K562 (cell line): ENCODE measurements around the gene SKAP2. TPM values are rescaled to one million over a fixed set of nuclear protein-coding genes. Genes with fewer than 3 reads are reported as not detected.

Source experiments
- CHD1 ChIP-seq: fragments of 200-600 bp; sonication (generic); IDR thresholded peaks from one replicate; pipeline ENCODE4 v1.6.1; 2012; ENCODE audit warnings: mild to moderate bottlenecking, moderate library complexity, low read length, inconsistent platforms
- FIP1L1 ChIP-seq: fragments of 200-400 bp; formaldehyde crosslinking; IDR thresholded peaks from 2 replicates; pipeline ENCODE4 v1.6.1; 2018; ENCODE audit warnings: mild to moderate bottlenecking, low read depth, low read length; ENCODE audit not compliant: poor library complexity, severe bottlenecking
- FOXA3 ChIP-seq, 2 experiments: fragments of 450-650 bp in 1 of 2; sonication (generic) in 1 of 2; formaldehyde crosslinking; IDR thresholded peaks in 1 of 2; conservative IDR thresholded peaks in 1 of 2; 2 replicates each; pipeline versions ENCODE4 v1.4.0 to v1.8.0; 2020 to 2022; ENCODE audit warnings: mild to moderate bottlenecking in 2 of 2, missing genetic modification reagents in 1 of 2
- FUS ChIP-seq: fragments of 200-400 bp; formaldehyde crosslinking; optimal IDR thresholded peaks from 2 replicates; pipeline ENCODE3; 2017; ENCODE audit warnings: low read depth, low read length
- HDAC1 ChIP-seq, 2 experiments: fragments of 450-650 bp; IDR thresholded peaks; 2 replicates each; pipeline ENCODE4 v1.6.1; 2016 to 2017; ENCODE audit warnings: inconsistent platforms in 1 of 2, mild to moderate bottlenecking in 1 of 2, moderate library complexity in 1 of 2
- HDAC2 ChIP-seq: fragments of 450-650 bp; IDR thresholded peaks from 2 replicates; pipeline ENCODE4 v1.6.1; 2016; ENCODE audit warnings: mild to moderate bottlenecking
- HIVEP1 ChIP-seq: fragments of 250-450 bp; sonication (Bioruptor Pico); IDR thresholded peaks from 2 replicates; pipeline ENCODE4 v1.4.0; 2020; ENCODE audit warnings: mild to moderate bottlenecking
- L3MBTL2 ChIP-seq: fragments of 450-650 bp; IDR thresholded peaks from 2 replicates; pipeline ENCODE4 v1.6.1; 2016; ENCODE audit warnings: mild to moderate bottlenecking, moderate library complexity
- MAFK ChIP-seq: IDR thresholded peaks from 2 replicates; pipeline ENCODE4 v1.6.1; 2011; ENCODE audit warnings: low read length, improper control_type of control experiment
- MAZ ChIP-seq, 2 experiments: fragments of 450-650 bp in 1 of 2; sonication (generic) in 1 of 2; formaldehyde crosslinking; IDR thresholded peaks in 1 of 2; conservative IDR thresholded peaks in 1 of 2; 2 replicates each; pipeline versions ENCODE4 v1.4.0 to v1.5.0; 2020; ENCODE audit warnings: mild to moderate bottlenecking in 1 of 2, missing genetic modification reagents in 1 of 2
- MCM2 ChIP-seq: fragments of 450-650 bp; IDR thresholded peaks from 2 replicates; pipeline ENCODE4 v1.6.1; 2017; ENCODE audit warnings: low read depth, mild to moderate bottlenecking
- MCM5 ChIP-seq: fragments of 450-650 bp; IDR thresholded peaks from 2 replicates; pipeline ENCODE4 v1.6.1; 2016; ENCODE audit warnings: low read depth
- NONO ChIP-seq, 2 experiments: fragments of 200-400 bp in 1 of 2; fragments of 450-650 bp in 1 of 2; formaldehyde crosslinking in 1 of 2; IDR thresholded peaks; 2 replicates each; pipeline ENCODE4 v1.6.1; 2017; ENCODE audit warnings: low read depth in 2 of 2, mild to moderate bottlenecking in 2 of 2, moderate library complexity in 2 of 2, low read length in 1 of 2
- PHF20 ChIP-seq: fragments of 450-650 bp; IDR thresholded peaks from 2 replicates; pipeline ENCODE4 v1.6.1; 2018; ENCODE audit not compliant: partially characterized antibody
- POLR2B ChIP-seq: fragments of 450-650 bp; IDR thresholded peaks from 2 replicates; pipeline ENCODE4 v1.6.1; 2018; ENCODE audit warnings: low read depth; ENCODE audit not compliant: partially characterized antibody
- SMARCA4 ChIP-seq: fragments of 450-650 bp; IDR thresholded peaks from 2 replicates; pipeline ENCODE4 v1.6.1; 2016
- THRAP3 ChIP-seq: fragments of 450-650 bp; IDR thresholded peaks from 2 replicates; pipeline ENCODE4 v1.6.1; 2016; ENCODE audit warnings: mild to moderate bottlenecking, inconsistent platforms, borderline replicate concordance
- ZFX ChIP-seq: sonication (generic); formaldehyde crosslinking; IDR thresholded peaks from 2 replicates; pipeline ENCODE4 v1.8.0; 2022; ENCODE audit warnings: mild to moderate bottlenecking, missing genetic modification reagents, moderate library complexity
- ZNF124 ChIP-seq: sonication (generic); formaldehyde crosslinking; IDR thresholded peaks from 2 replicates; pipeline ENCODE4 v1.8.1; 2022; ENCODE audit warnings: missing genetic modification reagents
- polyA plus RNA-seq, 8 experiments: library from polyadenylated mRNA; depleted of rRNA in 4 of 8; stranded (reverse) in 5 of 8; unstranded in 3 of 8; fragments of >200 nt; fragmentation: Nextera tagmentation in 2 of 8; fragmentation: Illumina TruSeq in 1 of 8; extraction: Ambion mirVana in 2 of 8; extraction: Trizol in 1 of 8; gene quantifications; 2 replicates each; pipeline versions ENCODE4 v1.2.1 to v1.2.3, GENCODE V29; 2011 to 2014; ENCODE audit warnings: inconsistent platforms in 1 of 8, missing spikeins in 1 of 8
- total RNA-seq, 7 experiments: library from RNA; depleted of rRNA in 6 of 7; stranded (reverse); fragments of >200 nt in 6 of 7; fragmentation: Illumina TruSeq in 2 of 7; extraction: Trizol in 2 of 7; gene quantifications; 2 replicates each; pipeline versions ENCODE4 v1.2.1 to v1.2.3, GENCODE V29; 2011 to 2021; ENCODE audit warnings: low replicate concordance in 1 of 7
- TF ChIP-seq, protein P1 (sequence below): fragments of 250-450 bp; sonication (Bioruptor Pico); IDR thresholded peaks from 2 replicates; pipeline ENCODE4 v1.8.0; 2021; ENCODE audit warnings: borderline replicate concordance, mild to moderate bottlenecking, moderate library complexity; ENCODE audit not compliant: poor library complexity, severe bottlenecking
- TF ChIP-seq, protein P2 (sequence below): fragments of 450-650 bp; IDR thresholded peaks from 2 replicates; pipeline ENCODE4 v1.6.1; 2016; ENCODE audit warnings: borderline replicate concordance
- TF ChIP-seq, protein P3 (sequence below), 2 experiments: fragments of 450-650 bp in 1 of 2; sonication (generic) in 1 of 2; formaldehyde crosslinking in 1 of 2; IDR thresholded peaks in 1 of 2; conservative IDR thresholded peaks in 1 of 2; 2 replicates each; pipeline versions ENCODE4 v1.6.1 to v1.8.1; 2016 to 2023; ENCODE audit warnings: mild to moderate bottlenecking in 2 of 2, moderate library complexity in 2 of 2, inconsistent platforms in 1 of 2, missing genetic modification reagents in 1 of 2
- TF ChIP-seq, protein P4 (sequence below): fragments of 450-650 bp; IDR thresholded peaks from 2 replicates; pipeline ENCODE4 v1.7.0; 2016; ENCODE audit warnings: borderline replicate concordance

Gene SKAP2
- total and polyA plus RNA-seq, 9 of the 15 experiments (the other 6 are each of a cell fraction or from before 2014, with no cell fraction given), result 4.2 to 11.7 (median 8.3) TPM

DNA sequence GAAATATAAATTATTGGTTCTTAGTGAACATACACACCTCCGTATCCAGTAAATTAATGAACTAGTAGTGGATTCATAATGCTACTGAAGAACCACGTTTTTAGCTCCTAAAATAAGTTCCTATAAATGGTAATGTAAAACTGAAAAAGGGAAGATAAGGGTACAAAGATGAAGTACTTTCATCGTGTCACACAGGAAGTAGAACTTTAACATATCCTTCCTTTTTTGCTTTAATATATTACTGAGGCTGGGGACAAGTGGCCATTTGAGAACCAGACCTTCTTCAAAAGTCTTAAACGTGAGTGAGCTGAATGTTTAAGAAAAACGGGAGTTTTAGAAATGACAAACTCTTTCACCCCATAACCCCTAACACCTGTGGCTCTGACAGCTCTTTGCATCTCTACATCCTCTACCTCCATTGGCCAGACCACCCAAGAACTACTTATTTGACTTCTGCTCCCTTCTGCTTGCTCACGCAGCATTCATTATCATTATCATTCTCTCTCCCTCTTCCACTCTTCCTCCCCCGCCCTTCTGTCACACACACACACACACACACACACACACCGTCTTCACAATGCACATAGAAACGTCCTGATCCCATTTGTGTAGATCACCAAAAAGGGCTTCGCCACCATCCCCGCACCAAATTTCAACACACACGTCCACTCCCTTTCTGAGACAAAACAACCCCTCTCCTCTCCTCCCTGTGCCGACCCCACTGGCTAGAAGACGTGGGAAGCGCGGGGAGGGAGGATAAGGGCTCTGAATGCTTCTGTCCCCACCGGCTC, 677 bp downstream of the SKAP2 start (continued):
- TF ChIP-seq PHF20 (peak; percentile 18), ZFX (CRISPR knock-in tag) (no peak), ZNF124 (no peak), MAFK (no peak), FOXA3 (CRISPR knock-in tag; conservative IDR thresholded peaks at IDR 0.05 in 1 of 2, IDR thresholded peaks at IDR 0.05 in 1 of 2) (no peak), CHD1 (peak; percentile 39), MCM2 (no peak), POLR2B (no peak), NONO (IDR thresholded peaks at IDR 0.05; ENCODE audit: low read depth in 2 of 2, low read length in 1 of 2) (no peak), HDAC1 (IDR thresholded peaks at IDR 0.05) (peak in 1 of 2 experiments; percentile 88; a peak in 2 of 4 replicates), SMARCA4 (peak; percentile 72), FUS (no peak), MAZ (CRISPR knock-in tag; conservative IDR thresholded peaks at IDR 0.05 in 1 of 2, IDR thresholded peaks at IDR 0.05 in 1 of 2) (peak in 1 of 2 experiments; percentile 94; a peak in 2 of 4 replicates), HDAC2 (peak; percentile 32; the same call in 1 of the 2 replicates), L3MBTL2 (no peak), MCM5 (no peak), THRAP3 (peak; percentile 69; the same call in 1 of the 2 replicates), FIP1L1 (no peak), HIVEP1 (no peak)
- TF ChIP-seq, protein P1, sequence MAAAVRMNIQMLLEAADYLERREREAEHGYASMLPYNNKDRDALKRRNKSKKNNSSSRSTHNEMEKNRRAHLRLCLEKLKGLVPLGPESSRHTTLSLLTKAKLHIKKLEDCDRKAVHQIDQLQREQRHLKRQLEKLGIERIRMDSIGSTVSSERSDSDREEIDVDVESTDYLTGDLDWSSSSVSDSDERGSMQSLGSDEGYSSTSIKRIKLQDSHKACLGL (CRISPR knock-in tag), result no peak
- TF ChIP-seq, protein P2, sequence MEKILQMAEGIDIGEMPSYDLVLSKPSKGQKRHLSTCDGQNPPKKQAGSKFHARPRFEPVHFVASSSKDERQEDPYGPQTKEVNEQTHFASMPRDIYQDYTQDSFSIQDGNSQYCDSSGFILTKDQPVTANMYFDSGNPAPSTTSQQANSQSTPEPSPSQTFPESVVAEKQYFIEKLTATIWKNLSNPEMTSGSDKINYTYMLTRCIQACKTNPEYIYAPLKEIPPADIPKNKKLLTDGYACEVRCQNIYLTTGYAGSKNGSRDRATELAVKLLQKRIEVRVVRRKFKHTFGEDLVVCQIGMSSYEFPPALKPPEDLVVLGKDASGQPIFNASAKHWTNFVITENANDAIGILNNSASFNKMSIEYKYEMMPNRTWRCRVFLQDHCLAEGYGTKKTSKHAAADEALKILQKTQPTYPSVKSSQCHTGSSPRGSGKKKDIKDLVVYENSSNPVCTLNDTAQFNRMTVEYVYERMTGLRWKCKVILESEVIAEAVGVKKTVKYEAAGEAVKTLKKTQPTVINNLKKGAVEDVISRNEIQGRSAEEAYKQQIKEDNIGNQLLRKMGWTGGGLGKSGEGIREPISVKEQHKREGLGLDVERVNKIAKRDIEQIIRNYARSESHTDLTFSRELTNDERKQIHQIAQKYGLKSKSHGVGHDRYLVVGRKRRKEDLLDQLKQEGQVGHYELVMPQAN, result no peak
- TF ChIP-seq, protein P3, sequence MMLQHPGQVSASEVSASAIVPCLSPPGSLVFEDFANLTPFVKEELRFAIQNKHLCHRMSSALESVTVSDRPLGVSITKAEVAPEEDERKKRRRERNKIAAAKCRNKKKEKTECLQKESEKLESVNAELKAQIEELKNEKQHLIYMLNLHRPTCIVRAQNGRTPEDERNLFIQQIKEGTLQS (IDR thresholded peaks at IDR 0.05), result no peak
- TF ChIP-seq, protein P3 (CRISPR knock-in tag; conservative IDR thresholded peaks at IDR 0.05), result no peak
- TF ChIP-seq, protein P4, sequence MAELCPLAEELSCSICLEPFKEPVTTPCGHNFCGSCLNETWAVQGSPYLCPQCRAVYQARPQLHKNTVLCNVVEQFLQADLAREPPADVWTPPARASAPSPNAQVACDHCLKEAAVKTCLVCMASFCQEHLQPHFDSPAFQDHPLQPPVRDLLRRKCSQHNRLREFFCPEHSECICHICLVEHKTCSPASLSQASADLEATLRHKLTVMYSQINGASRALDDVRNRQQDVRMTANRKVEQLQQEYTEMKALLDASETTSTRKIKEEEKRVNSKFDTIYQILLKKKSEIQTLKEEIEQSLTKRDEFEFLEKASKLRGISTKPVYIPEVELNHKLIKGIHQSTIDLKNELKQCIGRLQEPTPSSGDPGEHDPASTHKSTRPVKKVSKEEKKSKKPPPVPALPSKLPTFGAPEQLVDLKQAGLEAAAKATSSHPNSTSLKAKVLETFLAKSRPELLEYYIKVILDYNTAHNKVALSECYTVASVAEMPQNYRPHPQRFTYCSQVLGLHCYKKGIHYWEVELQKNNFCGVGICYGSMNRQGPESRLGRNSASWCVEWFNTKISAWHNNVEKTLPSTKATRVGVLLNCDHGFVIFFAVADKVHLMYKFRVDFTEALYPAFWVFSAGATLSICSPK, result 0 out of 2 replicates have a peak, but pooled peaks have one; percentile 76
